GM12875 (cell line): ENCODE results near the gene POC1B.

ENCODE experiments used
- H3K4me3 ChIP-seq: one replicate; pipeline ENCODE4 v1.5.1; 2011; ENCODE audit warnings: low read depth, low read length, control low read depth
- TF ChIP-seq, protein P1 (sequence below): IDR thresholded peaks from 2 replicates; pipeline ENCODE4 v1.5.1; 2011; ENCODE audit warnings: low read depth, mild to moderate bottlenecking, control low read depth, inconsistent platforms, low read length, moderate library complexity, borderline replicate concordance; ENCODE audit not compliant: insufficient read depth

Gene POC1B

DNA sequence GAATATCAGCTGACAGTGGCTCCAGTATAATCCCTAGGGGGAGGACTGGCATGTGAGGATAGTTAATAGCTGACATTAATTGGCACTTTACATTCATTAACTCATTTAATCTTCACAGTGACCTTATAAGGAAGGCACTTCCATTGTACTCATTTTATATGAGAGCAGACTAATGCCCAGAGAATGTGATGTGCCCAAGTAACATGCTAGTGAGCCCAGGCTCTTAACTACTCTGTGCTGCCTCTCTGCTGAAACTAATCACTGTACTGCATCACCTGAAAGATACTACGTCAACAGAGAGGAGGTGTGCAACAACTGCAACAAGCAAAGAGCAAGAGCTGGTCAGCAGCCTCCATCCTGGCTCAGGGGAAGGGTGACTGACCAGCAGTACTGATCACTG is 41.4 kb downstream of the POC1B start:
- TF ChIP-seq, protein P1, sequence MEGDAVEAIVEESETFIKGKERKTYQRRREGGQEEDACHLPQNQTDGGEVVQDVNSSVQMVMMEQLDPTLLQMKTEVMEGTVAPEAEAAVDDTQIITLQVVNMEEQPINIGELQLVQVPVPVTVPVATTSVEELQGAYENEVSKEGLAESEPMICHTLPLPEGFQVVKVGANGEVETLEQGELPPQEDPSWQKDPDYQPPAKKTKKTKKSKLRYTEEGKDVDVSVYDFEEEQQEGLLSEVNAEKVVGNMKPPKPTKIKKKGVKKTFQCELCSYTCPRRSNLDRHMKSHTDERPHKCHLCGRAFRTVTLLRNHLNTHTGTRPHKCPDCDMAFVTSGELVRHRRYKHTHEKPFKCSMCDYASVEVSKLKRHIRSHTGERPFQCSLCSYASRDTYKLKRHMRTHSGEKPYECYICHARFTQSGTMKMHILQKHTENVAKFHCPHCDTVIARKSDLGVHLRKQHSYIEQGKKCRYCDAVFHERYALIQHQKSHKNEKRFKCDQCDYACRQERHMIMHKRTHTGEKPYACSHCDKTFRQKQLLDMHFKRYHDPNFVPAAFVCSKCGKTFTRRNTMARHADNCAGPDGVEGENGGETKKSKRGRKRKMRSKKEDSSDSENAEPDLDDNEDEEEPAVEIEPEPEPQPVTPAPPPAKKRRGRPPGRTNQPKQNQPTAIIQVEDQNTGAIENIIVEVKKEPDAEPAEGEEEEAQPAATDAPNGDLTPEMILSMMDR, result no peak

GRCh38 chr12:89481213-89481914 is 44.5 kb downstream of the POC1B start:
- no peak overlapping the region for H3K4me3 ChIP-seq
- TF ChIP-seq, protein P1, result no peak

More for the DNA sequence above, 41.4 kb downstream of the POC1B start:
- no peak overlapping the region for H3K4me3 ChIP-seq

DNA sequence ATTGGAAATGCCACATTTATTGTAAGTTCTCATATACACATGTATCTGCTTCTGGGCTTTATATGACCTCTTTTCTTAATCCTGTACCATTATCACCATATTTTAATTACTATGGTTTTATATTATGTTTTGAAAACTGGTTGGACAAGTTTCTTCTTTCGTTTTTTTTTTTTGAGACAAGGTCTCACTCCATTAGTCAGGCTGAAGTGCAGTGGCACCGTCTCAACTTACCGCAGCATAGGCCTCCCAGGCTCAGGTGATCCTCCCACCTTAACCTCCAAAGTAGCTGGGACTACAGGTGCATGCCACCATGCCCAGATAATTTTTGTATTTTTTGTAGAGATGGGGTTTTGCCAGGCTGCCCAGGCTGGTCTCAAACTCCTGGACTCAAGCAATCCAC is 45.9 kb downstream of the POC1B start:
- TF ChIP-seq, protein P1, result no peak
- no peak overlapping the region for H3K4me3 ChIP-seq

- TF ChIP-seq, protein P1, result no peak
- no peak overlapping the region for H3K4me3 ChIP-seq
Measured at GRCh38 chr12:89477633-89478279, 48.1 kb downstream of the POC1B start.

GRCh38 chr12:89476904-89477595 is 48.8 kb downstream of the POC1B start:
- H3K4me3 ChIP-seq, result no peak overlapping the region
- TF ChIP-seq, protein P1, result no peak

DNA sequence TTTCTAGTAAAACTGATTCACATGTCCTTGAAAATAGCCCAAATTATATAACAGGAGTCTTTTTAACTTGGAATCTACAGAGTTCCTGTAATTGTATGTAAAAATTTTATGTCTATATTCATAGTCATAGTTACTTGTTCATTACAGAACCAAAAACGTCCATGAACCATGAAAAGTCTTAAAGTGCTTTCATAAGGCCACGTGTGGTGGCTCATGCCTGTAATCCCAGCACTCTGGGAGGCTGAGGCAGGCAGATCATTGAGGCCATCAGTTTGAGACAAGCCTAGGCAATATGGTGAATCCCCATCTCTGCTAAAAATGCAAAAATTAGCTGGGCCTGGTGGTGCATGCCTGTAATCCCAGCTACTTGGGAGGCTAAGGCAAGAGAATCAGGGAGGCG is 49.6 kb downstream of the POC1B start:
- H3K4me3 ChIP-seq, result no peak overlapping the region
- TF ChIP-seq, protein P1, result no peak
